T-helper 9 cell (primary cell): ENCODE data around the gene TFAM.

Experiments used
- DNase-seq: peaks from one replicate; pipeline ENCODE4 v3.0.0-alpha.2; 2020

TFAM gene

DNA sequence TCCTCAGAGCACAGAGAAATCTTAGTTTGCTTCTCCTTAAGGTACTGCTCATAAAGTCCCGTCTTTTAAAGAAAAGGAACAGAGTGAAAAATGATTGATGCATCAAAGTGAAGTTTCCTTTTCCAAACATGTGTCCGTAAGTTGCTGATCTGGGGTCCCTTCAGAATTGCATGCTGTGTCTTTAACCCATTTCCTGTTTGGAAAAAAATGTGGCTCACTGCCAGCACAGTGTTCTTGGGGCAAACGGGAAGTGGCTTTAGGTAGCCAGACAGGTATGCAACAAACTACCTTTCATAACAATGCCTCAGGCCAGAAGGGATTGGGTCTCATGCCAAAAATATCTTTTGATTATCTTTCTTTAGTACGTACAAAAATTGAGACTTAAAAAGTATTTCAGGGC is 50.9 kb downstream of the TFAM start:
- DNase-seq = no peak

DNA sequence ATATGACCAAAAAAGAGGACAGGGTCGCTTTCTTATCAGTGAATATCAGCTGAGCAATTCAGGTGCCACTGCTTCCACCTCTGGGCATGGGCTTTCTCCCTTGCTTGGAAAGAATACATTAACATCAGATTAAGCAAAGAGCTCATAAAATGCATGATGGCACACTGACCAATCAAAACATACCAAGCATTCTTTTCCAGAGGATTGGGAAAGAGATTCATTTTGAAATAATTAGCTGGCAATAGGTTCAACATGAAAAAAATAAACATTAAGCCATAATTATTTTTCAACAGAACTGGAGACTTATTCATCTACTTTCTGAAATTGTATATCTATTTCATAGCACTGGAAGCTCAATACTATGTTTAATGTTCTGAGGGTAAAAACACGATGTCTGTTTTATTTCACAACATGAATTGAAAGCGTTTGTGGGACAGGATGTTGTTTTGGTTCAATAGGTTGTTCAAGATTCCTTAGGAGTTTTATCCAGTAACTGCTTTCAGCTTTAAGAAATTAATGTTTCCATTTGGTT is 53.2 kb downstream of the TFAM start:
- DNase-seq = no peak

DNA sequence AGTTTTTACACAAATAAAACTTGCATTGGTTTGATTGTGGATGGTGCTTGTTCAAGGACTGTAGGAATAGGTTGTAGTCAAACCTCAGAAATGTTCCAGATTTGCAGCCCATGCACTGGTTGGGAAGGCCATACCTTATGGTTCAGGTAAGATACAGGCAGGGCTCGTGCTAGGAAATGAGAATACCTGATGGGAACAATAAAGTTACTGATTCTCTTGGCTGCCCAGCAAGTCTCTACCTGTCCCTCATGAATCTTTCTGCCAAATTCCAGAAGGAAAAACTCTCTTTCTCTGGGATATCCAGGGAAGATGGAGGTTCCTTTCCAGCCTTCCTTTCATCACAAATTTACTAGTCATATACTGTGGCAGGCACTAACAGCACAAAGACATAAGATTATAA is 53.8 kb downstream of the TFAM start:
- DNase-seq = no peak

DNA sequence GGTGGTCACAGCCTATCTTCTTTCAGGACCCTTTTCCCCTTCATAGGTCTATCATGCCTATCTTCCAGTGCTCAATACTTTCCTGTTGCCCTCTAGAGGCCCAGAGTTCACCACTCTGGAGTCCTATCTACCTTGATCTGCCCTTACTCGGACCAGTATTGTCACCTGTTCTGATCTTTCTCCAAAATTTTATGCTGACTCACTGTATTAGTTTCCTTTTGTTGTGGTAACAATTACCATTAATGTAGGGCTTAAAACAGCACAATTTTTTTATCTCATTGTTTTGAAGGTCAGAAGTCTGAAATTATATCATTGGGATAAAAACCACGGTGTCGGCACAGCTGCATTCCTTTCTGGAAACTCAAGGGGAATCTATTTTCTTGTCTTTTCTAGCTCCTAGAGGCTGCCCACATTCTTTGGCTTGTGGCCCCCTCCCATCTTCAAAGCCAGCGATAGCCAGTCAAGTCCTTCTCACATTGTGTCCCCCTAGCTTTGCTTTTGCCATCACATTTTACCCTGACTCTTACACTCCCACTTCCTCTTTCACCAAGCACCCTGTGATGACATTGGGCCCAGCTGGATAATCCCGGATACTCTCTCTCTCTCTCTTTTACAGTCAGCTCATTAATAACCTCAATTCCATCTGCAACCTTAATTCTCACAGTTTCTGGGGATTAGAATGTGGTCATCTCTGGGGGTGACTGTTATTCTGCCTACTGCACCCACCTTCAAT is 54.6 kb downstream of the TFAM start:
- no peak for DNase-seq

DNA sequence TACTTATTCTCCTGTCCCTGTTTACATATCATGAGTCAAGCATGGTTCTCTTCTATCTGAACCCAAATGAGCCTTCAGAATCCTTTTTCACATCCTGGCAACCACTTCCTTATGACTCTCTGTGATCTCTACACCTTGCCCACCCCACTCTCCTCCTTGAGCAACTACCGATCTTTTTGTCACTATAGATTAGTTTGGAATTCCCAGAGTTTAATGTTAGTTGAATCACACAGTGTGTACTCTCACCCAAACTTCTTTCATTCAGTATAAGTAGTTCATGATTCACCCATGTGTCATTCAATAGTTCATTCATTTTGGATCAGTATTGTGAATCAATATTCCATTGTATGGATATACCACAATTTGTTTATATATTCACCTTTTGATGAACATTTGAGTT is 55.3 kb downstream of the TFAM start:
- DNase-seq = no peak

DNA sequence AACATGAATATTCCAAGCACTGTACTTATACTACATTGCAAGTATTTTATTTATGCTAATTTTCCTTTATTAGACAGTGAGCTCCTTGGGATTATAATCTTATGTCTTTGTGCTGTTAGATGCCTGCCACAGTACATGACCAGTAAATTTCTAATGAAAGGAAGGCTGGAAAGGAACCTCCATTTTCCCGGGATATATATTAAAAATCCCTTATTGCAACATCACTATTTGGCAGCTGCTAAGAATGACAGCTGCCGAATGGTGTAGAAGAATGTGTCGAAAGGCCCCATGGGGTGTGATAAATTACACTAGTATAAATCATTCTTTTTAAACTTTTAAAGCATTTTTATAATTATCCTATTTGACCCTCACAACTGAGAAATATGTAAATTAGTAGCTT is 59.1 kb downstream of the TFAM start:
- DNase-seq = no peak

DNA sequence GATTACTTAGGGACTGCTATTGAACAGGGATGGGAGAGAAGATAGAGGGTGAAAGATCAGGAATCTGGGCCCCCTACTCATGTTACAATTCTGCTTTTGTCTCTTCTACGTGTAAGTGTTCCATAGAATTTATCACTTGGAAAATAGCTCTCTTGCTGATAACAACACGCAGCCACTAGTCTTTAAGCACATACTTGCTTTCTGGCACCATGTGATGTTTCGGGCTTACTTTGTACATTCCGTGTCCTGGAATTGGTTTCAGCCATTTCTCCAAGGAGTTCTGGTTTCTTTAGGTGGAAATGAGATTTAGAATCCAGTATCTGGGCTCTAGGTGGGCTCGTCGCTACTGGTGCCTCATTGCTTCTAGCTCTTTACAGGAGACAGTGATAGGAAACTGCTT is 59.7 kb downstream of the TFAM start:
- DNase-seq = no peak

DNA sequence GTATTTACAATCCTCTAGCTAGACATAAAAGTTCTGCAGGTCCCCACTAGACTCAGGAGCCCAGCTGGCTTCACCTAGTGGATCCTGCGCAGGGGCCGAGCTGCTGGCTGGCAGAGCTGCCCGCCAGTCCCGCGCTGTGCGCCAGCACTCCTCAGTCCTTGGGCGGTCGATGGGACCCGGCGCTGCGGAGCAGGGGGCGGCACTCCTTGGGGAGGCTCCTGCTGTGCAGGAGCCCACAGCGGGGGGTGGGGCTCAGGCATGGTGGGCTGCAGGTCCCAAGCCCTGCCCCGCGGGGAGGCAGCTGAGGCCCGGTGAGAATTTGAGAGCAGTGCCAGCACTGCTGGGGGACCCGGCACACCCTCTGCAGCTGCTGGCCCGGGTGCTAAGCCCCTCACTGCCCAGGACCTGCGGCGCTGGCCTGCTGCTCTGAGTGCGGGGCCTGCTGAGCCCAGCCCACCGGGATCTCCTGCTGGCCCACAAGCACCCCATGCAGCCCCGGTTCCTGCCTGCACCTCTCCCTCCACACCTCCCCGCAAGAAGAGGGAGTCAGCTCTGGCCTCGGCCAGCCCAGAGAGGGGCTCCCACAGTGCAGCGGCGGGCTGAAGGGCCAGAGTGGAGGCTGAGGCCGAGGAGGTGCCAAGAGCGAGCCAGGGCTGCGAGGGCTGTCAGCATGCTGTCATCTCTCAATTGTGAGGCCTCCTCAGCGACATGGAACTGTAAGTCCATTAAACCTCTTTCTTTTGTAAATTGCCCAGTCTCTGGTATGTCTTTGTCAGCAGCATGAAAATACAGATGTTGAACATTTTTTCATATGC is 63.1 kb downstream of the TFAM start:
- DNase-seq = no peak
